HEK293 (cell line): Measurements from ENCODE around the gene HSD17B1.

Source experiments
- BCL11B ChIP-seq: fragments of 450-650 bp; formaldehyde crosslinking; IDR thresholded peaks from 2 replicates; pipeline ENCODE4 v1.5.1; 2016; ENCODE audit warnings: low read depth, missing biosample characterization, missing genetic modification characterization
- EGR2 ChIP-seq: fragments of 450-650 bp; formaldehyde crosslinking; IDR thresholded peaks from 2 replicates; pipeline ENCODE4 v1.5.1; 2016; ENCODE audit warnings: low read depth, missing biosample characterization, missing genetic modification characterization
- GLIS1 ChIP-seq: fragments of 450-650 bp; formaldehyde crosslinking; IDR thresholded peaks from 2 replicates; pipeline ENCODE4 v1.5.1; 2016; ENCODE audit warnings: missing biosample characterization, missing genetic modification characterization
- KLF1 ChIP-seq: fragments of 450-650 bp; formaldehyde crosslinking; IDR thresholded peaks from 2 replicates; pipeline ENCODE4 v1.5.1; 2016; ENCODE audit warnings: missing biosample characterization, missing genetic modification characterization
- REPIN1 ChIP-seq: fragments of 450-650 bp; formaldehyde crosslinking; IDR thresholded peaks from 2 replicates; pipeline ENCODE4 v1.5.1; 2017; ENCODE audit warnings: missing biosample characterization, missing genetic modification characterization, low read depth
- SP3 ChIP-seq: fragments of 450-650 bp; formaldehyde crosslinking; IDR thresholded peaks from 2 replicates; pipeline ENCODE4 v1.5.1; 2016; ENCODE audit warnings: missing biosample characterization, missing genetic modification characterization
- ZBTB1 ChIP-seq: fragments of 450-650 bp; formaldehyde crosslinking; IDR thresholded peaks from 2 replicates; pipeline ENCODE4 v1.5.1; 2016; ENCODE audit warnings: missing biosample characterization, missing genetic modification characterization
- ZBTB8A ChIP-seq: fragments of 450-650 bp; formaldehyde crosslinking; IDR thresholded peaks from 2 replicates; pipeline ENCODE4 v1.5.1; 2016; ENCODE audit warnings: missing biosample characterization, missing genetic modification characterization
- ZNF239 ChIP-seq: fragments of 450-650 bp; formaldehyde crosslinking; IDR thresholded peaks from 2 replicates; pipeline ENCODE4 v1.5.1; 2016; ENCODE audit warnings: missing biosample characterization, missing genetic modification characterization
- ZNF24 ChIP-seq: fragments of 450-650 bp; formaldehyde crosslinking; IDR thresholded peaks from 2 replicates; pipeline ENCODE4 v1.5.1; 2016; ENCODE audit warnings: missing biosample characterization, missing genetic modification characterization
- ZNF423 ChIP-seq: fragments of 450-650 bp; formaldehyde crosslinking; IDR thresholded peaks from 2 replicates; pipeline ENCODE4 v1.5.1; 2016; ENCODE audit warnings: missing biosample characterization, missing genetic modification characterization
- ZNF610 ChIP-seq: fragments of 450-650 bp; formaldehyde crosslinking; IDR thresholded peaks from 2 replicates; pipeline ENCODE4 v1.5.1; 2016; ENCODE audit warnings: missing biosample characterization, missing genetic modification characterization, borderline replicate concordance
- ZSCAN30 ChIP-seq: fragments of 450-650 bp; IDR thresholded peaks from 2 replicates; pipeline ENCODE4 v1.5.1; 2018; ENCODE audit warnings: missing biosample characterization, mild to moderate bottlenecking, missing genetic modification characterization, moderate library complexity
- TF ChIP-seq, protein P1 (sequence below): fragments of 450-650 bp; formaldehyde crosslinking; IDR thresholded peaks from 2 replicates; pipeline ENCODE4 v1.5.1; 2016; ENCODE audit warnings: missing biosample characterization, missing genetic modification characterization
- TF ChIP-seq, protein P2 (sequence below): fragments of 450-650 bp; formaldehyde crosslinking; IDR thresholded peaks from 2 replicates; pipeline ENCODE4 v1.5.1; 2016; ENCODE audit warnings: missing biosample characterization, missing genetic modification characterization
- TF ChIP-seq, protein P3 (sequence below): fragments of 450-650 bp; formaldehyde crosslinking; IDR thresholded peaks from 2 replicates; pipeline ENCODE4 v1.5.1; 2016; ENCODE audit warnings: missing biosample characterization, missing genetic modification characterization
- TF ChIP-seq, protein P4 (sequence below): fragments of 450-650 bp; formaldehyde crosslinking; IDR thresholded peaks from 2 replicates; pipeline ENCODE4 v1.5.1; 2016; ENCODE audit warnings: missing biosample characterization, missing genetic modification characterization
- TF ChIP-seq, protein P5 (sequence below): fragments of 450-650 bp; formaldehyde crosslinking; optimal IDR thresholded peaks from 2 replicates; pipeline ENCODE3; 2016; ENCODE audit warnings: missing biosample characterization, mild to moderate bottlenecking, missing genetic modification characterization
- TF ChIP-seq, protein P6 (sequence below): fragments of 450-650 bp; formaldehyde crosslinking; IDR thresholded peaks from 2 replicates; pipeline ENCODE4 v1.5.1; 2016; ENCODE audit warnings: missing biosample characterization, missing genetic modification characterization, borderline replicate concordance
- TF ChIP-seq, protein P7 (sequence below): fragments of 450-650 bp; formaldehyde crosslinking; IDR thresholded peaks from 2 replicates; pipeline ENCODE4 v1.5.1; 2017; ENCODE audit warnings: missing biosample characterization, missing genetic modification characterization
- TF ChIP-seq, protein P8 (sequence below): fragments of 450-650 bp; formaldehyde crosslinking; IDR thresholded peaks from 2 replicates; pipeline ENCODE4 v1.5.1; 2016; ENCODE audit warnings: missing biosample characterization, missing genetic modification characterization

Gene HSD17B1

DNA sequence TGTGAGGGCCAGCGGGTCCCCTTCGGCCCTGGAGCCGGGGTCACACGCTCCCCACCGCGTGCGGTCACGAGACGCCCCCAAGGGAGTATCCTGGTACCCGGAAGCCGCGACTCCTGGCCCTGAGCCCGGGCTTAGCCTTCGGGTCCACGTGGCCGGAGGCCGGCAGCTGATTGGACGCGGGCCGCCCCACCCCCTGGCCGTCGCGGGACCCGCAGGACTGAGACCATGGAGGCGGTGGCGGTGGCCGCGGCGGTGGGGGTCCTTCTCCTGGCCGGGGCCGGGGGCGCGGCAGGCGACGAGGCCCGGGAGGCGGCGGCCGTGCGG lies 16.7 kb upstream of the HSD17B1 start, which contains the start of gene NAGLU (continued):
- TF ChIP-seq, protein P1, sequence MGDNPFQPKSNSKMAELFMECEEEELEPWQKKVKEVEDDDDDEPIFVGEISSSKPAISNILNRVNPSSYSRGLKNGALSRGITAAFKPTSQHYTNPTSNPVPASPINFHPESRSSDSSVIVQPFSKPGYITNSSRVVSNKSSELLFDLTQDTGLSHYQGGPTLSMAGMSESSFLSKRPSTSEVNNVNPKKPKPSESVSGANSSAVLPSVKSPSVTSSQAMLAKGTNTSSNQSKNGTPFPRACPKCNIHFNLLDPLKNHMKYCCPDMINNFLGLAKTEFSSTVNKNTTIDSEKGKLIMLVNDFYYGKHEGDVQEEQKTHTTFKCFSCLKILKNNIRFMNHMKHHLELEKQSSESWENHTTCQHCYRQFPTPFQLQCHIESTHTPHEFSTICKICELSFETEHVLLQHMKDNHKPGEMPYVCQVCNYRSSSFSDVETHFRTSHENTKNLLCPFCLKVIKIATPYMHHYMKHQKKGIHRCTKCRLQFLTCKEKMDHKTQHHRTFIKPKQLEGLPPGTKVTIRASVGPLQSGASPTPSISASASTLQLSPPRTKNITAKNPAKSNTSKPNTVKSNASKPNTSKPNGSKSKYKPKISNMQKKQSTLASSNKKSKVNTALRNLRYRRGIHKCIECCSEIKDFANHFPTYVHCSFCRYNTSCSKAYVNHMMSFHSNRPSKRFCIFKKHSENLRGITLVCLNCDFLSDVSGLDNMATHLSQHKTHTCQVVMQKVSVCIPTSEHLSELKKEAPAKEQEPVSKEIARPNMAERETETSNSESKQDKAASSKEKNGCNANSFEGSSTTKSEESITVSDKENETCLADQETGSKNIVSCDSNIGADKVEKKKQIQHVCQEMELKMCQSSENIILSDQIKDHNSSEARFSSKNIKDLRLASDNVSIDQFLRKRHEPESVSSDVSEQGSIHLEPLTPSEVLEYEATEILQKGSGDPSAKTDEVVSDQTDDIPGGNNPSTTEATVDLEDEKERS (tag by site-specific recombination) = no peak
- TF ChIP-seq ZNF24 (tag by site-specific recombination) (peak; percentile 89; the same call in 1 of the 2 replicates), SP3 (tag by site-specific recombination) (peak; percentile 45), ZNF239 (tag by site-specific recombination) (no peak), KLF1 (tag by site-specific recombination) (peak; percentile 70), EGR2 (tag by site-specific recombination) (no peak), REPIN1 (no peak), ZNF610 (peak; percentile 88), ZBTB8A (tag by site-specific recombination) (no peak), BCL11B (peak; percentile 90), GLIS1 (tag by site-specific recombination) (peak; percentile 98), ZNF423 (peak; percentile 97), ZSCAN30 (tag by site-specific recombination) (peak; percentile 76; the same call in 1 of the 2 replicates), ZBTB1 (tag by site-specific recombination) (peak; percentile 51; the same call in 1 of the 2 replicates)
- TF ChIP-seq, protein P2, sequence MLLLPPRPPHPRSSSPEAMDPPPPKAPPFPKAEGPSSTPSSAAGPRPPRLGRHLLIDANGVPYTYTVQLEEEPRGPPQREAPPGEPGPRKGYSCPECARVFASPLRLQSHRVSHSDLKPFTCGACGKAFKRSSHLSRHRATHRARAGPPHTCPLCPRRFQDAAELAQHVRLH (tag by site-specific recombination) = 0 out of 2 replicates have a peak, but pooled peaks have one; percentile 41
- TF ChIP-seq, protein P3, sequence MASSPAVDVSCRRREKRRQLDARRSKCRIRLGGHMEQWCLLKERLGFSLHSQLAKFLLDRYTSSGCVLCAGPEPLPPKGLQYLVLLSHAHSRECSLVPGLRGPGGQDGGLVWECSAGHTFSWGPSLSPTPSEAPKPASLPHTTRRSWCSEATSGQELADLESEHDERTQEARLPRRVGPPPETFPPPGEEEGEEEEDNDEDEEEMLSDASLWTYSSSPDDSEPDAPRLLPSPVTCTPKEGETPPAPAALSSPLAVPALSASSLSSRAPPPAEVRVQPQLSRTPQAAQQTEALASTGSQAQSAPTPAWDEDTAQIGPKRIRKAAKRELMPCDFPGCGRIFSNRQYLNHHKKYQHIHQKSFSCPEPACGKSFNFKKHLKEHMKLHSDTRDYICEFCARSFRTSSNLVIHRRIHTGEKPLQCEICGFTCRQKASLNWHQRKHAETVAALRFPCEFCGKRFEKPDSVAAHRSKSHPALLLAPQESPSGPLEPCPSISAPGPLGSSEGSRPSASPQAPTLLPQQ (tag by site-specific recombination) = no peak
- TF ChIP-seq, protein P4, sequence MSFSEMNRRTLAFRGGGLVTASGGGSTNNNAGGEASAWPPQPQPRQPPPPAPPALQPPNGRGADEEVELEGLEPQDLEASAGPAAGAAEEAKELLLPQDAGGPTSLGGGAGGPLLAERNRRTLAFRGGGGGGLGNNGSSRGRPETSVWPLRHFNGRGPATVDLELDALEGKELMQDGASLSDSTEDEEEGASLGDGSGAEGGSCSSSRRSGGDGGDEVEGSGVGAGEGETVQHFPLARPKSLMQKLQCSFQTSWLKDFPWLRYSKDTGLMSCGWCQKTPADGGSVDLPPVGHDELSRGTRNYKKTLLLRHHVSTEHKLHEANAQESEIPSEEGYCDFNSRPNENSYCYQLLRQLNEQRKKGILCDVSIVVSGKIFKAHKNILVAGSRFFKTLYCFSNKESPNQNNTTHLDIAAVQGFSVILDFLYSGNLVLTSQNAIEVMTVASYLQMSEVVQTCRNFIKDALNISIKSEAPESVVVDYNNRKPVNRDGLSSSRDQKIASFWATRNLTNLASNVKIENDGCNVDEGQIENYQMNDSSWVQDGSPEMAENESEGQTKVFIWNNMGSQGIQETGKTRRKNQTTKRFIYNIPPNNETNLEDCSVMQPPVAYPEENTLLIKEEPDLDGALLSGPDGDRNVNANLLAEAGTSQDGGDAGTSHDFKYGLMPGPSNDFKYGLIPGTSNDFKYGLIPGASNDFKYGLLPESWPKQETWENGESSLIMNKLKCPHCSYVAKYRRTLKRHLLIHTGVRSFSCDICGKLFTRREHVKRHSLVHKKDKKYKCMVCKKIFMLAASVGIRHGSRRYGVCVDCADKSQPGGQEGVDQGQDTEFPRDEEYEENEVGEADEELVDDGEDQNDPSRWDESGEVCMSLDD (tag by site-specific recombination) = peak; percentile 89
- TF ChIP-seq, protein P5, sequence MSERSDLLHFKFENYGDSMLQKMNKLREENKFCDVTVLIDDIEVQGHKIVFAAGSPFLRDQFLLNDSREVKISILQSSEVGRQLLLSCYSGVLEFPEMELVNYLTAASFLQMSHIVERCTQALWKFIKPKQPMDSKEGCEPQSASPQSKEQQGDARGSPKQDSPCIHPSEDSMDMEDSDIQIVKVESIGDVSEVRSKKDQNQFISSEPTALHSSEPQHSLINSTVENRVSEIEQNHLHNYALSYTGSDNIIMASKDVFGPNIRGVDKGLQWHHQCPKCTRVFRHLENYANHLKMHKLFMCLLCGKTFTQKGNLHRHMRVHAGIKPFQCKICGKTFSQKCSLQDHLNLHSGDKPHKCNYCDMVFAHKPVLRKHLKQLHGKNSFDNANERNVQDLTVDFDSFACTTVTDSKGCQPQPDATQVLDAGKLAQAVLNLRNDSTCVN (tag by site-specific recombination) = peak; percentile 90
- TF ChIP-seq, protein P6, sequence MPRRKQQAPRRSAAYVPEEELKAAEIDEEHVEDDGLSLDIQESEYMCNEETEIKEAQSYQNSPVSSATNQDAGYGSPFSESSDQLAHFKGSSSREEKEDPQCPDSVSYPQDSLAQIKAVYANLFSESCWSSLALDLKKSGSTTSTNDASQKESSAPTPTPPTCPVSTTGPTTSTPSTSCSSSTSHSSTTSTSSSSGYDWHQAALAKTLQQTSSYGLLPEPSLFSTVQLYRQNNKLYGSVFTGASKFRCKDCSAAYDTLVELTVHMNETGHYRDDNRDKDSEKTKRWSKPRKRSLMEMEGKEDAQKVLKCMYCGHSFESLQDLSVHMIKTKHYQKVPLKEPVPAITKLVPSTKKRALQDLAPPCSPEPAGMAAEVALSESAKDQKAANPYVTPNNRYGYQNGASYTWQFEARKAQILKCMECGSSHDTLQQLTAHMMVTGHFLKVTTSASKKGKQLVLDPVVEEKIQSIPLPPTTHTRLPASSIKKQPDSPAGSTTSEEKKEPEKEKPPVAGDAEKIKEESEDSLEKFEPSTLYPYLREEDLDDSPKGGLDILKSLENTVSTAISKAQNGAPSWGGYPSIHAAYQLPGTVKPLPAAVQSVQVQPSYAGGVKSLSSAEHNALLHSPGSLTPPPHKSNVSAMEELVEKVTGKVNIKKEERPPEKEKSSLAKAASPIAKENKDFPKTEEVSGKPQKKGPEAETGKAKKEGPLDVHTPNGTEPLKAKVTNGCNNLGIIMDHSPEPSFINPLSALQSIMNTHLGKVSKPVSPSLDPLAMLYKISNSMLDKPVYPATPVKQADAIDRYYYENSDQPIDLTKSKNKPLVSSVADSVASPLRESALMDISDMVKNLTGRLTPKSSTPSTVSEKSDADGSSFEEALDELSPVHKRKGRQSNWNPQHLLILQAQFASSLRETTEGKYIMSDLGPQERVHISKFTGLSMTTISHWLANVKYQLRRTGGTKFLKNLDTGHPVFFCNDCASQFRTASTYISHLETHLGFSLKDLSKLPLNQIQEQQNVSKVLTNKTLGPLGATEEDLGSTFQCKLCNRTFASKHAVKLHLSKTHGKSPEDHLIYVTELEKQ = 0 out of 2 replicates have a peak, but pooled peaks have one; percentile 40
- TF ChIP-seq, protein P7, sequence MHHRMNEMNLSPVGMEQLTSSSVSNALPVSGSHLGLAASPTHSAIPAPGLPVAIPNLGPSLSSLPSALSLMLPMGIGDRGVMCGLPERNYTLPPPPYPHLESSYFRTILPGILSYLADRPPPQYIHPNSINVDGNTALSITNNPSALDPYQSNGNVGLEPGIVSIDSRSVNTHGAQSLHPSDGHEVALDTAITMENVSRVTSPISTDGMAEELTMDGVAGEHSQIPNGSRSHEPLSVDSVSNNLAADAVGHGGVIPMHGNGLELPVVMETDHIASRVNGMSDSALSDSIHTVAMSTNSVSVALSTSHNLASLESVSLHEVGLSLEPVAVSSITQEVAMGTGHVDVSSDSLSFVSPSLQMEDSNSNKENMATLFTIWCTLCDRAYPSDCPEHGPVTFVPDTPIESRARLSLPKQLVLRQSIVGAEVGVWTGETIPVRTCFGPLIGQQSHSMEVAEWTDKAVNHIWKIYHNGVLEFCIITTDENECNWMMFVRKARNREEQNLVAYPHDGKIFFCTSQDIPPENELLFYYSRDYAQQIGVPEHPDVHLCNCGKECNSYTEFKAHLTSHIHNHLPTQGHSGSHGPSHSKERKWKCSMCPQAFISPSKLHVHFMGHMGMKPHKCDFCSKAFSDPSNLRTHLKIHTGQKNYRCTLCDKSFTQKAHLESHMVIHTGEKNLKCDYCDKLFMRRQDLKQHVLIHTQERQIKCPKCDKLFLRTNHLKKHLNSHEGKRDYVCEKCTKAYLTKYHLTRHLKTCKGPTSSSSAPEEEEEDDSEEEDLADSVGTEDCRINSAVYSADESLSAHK (tag by site-specific recombination) = peak; percentile 45; the same call in 1 of the 2 replicates
- TF ChIP-seq, protein P8, sequence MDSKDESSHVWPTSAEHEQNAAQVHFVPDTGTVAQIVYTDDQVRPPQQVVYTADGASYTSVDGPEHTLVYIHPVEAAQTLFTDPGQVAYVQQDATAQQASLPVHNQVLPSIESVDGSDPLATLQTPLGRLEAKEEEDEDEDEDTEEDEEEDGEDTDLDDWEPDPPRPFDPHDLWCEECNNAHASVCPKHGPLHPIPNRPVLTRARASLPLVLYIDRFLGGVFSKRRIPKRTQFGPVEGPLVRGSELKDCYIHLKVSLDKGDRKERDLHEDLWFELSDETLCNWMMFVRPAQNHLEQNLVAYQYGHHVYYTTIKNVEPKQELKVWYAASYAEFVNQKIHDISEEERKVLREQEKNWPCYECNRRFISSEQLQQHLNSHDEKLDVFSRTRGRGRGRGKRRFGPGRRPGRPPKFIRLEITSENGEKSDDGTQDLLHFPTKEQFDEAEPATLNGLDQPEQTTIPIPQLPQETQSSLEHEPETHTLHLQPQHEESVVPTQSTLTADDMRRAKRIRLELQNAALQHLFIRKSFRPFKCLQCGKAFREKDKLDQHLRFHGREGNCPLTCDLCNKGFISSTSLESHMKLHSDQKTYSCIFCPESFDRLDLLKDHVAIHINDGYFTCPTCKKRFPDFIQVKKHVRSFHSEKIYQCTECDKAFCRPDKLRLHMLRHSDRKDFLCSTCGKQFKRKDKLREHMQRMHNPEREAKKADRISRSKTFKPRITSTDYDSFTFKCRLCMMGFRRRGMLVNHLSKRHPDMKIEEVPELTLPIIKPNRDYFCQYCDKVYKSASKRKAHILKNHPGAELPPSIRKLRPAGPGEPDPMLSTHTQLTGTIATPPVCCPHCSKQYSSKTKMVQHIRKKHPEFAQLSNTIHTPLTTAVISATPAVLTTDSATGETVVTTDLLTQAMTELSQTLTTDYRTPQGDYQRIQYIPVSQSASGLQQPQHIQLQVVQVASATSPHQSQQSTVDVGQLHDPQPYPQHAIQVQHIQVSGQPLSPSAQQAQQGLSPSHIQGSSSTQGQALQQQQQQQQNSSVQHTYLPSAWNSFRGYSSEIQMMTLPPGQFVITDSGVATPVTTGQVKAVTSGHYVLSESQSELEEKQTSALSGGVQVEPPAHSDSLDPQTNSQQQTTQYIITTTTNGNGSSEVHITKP (tag by site-specific recombination) = peak; percentile 82; the same call in 1 of the 2 replicates
